GM23248 (cell line): Measurements from ENCODE around the gene STX18. TPM values are rescaled to one million over a fixed set of nuclear protein-coding genes. Genes with fewer than 3 reads are reported as not detected.
A peak's percentile ranks its signal among the peaks of the same experiment; 100 is the strongest.

Source experiments
- DNase-seq: peaks from one replicate; pipeline ENCODE4 v3.0.0-alpha.2; 2015
- H2AFZ ChIP-seq: fragments of 200-600 bp; sonication (generic); 2 replicates; pipeline ENCODE4 v1.6.1; 2016; ENCODE audit warnings: antibody characterized with exemption
- H3F3A ChIP-seq: fragments of 200-600 bp; sonication (generic); 2 replicates; pipeline ENCODE4 v1.6.1; 2016; ENCODE audit warnings: mild to moderate bottlenecking, antibody characterized with exemption, mixed run types; ENCODE audit not compliant: insufficient read depth
- H3K27ac ChIP-seq: fragments of 200-600 bp; sonication (generic); 2 replicates; pipeline ENCODE4 v1.5.1; 2016; ENCODE audit warnings: mild to moderate bottlenecking
- H3K27me3 ChIP-seq: fragments of 200-600 bp; sonication (generic); replicated peaks from 2 replicates; pipeline ENCODE4 v1.6.1; 2016; ENCODE audit warnings: mild to moderate bottlenecking; ENCODE audit not compliant: insufficient read depth
- H3K36me3 ChIP-seq: fragments of 200-600 bp; sonication (generic); 2 replicates; pipeline ENCODE4 v1.6.1; 2016; ENCODE audit warnings: low read depth, mild to moderate bottlenecking
- H3K4me1 ChIP-seq: fragments of 200-600 bp; sonication (generic); 2 replicates; pipeline ENCODE4 v1.6.1; 2016; ENCODE audit warnings: mild to moderate bottlenecking; ENCODE audit not compliant: insufficient read depth
- H3K4me2 ChIP-seq: fragments of 200-600 bp; sonication (generic); one replicate; pipeline ENCODE4 v1.6.1; 2016; ENCODE audit warnings: mild to moderate bottlenecking; ENCODE audit not compliant: unreplicated experiment
- H3K4me3 ChIP-seq: fragments of 200-600 bp; sonication (generic); 2 replicates; pipeline ENCODE4 v1.5.1; 2016; ENCODE audit warnings: mild to moderate bottlenecking
- H3K79me2 ChIP-seq: fragments of 200-600 bp; sonication (generic); 2 replicates; pipeline ENCODE4 v1.6.1; 2016; ENCODE audit warnings: mild to moderate bottlenecking; ENCODE audit not compliant: insufficient read depth
- H3K9ac ChIP-seq: fragments of 200-600 bp; sonication (generic); 2 replicates; pipeline ENCODE4 v1.6.1; 2016; ENCODE audit warnings: mild to moderate bottlenecking
- H3K9me2 ChIP-seq: fragments of 200-600 bp; sonication (generic); 2 replicates; pipeline ENCODE4 v1.6.1; 2016; ENCODE audit warnings: mixed run types, mild to moderate bottlenecking, moderate library complexity; ENCODE audit not compliant: insufficient read depth
- H3K9me3 ChIP-seq: fragments of 200-600 bp; sonication (generic); one replicate; pipeline ENCODE4 v1.6.1; 2017; ENCODE audit warnings: low read depth
- H4K20me1 ChIP-seq: fragments of 200-600 bp; sonication (generic); 2 replicates; pipeline ENCODE4 v1.6.0; 2016; ENCODE audit not compliant: insufficient read depth
- EZH2 ChIP-seq: fragments of 200-600 bp; sonication (generic); IDR thresholded peaks from 2 replicates; pipeline ENCODE4 v1.6.1; 2018; ENCODE audit warnings: antibody characterized with exemption, mild to moderate bottlenecking; ENCODE audit not compliant: insufficient read depth, poor library complexity, severe bottlenecking
- EZH2phosphoT487 ChIP-seq: fragments of 200-600 bp; sonication (generic); IDR thresholded peaks from 2 replicates; pipeline ENCODE4 v1.6.1; 2018; ENCODE audit warnings: antibody characterized with exemption, moderate library complexity, mild to moderate bottlenecking, low read depth; ENCODE audit not compliant: insufficient read depth
- WGBS, 2 experiments: methylation state at CpG; one replicate each; pipeline ENCODE4 v1.1.6; 2015 to 2017; ENCODE audit warnings: low lambda C conversion rate in 2 of 2, low coverage in 1 of 2; ENCODE audit errors: missing lambda C conversion rate in 2 of 2; 5-methylcytosine and 5-hydroxymethylcytosine counted together
- in situ Hi-C: fragments of 300-500 bp; cut with MboI; formaldehyde crosslinking; loops from 2 replicates; pipeline ENCODE4 v1.15.0; 2020
- polyA plus RNA-seq: library from polyadenylated mRNA; unstranded; fragments of >200 nt; fragmentation: Nextera tagmentation; extraction: Ambion mirVana; gene quantifications from 2 replicates; pipeline ENCODE4 v1.2.1, GENCODE V29; 2016
- total RNA-seq: library from RNA; depleted of rRNA; stranded (reverse); fragments of >200 nt; shearing (Covaris generic); gene quantifications from 2 replicates; pipeline ENCODE4 v1.2.3, GENCODE V29; 2014

The STX18 gene
- total and polyA plus RNA-seq, 2 experiments from 2014 or later = 39.2 to 42.6 TPM

DNA sequence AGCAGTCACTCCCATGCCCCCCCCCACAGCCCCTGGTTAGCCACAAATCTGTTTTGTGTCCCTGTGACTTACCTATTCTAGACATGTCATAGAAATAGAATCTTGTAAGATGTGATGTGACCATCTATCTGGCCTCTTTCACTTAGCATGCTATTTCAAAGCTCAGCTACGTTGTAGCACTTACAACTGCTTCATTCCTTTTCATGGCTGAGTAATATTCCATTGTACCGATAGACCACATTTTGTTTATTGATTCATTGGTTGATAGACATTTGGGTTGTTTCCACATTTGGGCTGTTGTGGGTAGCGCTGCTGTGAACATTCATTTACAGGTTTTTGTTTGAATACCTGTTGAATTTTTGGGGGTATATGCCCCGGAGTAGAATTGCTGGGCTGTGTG is 143.4 kb downstream of the STX18 start:
- Histone ChIP-seq H3K36me3 (no peaks in the 10 kb centered on the region), H3K27ac (no peak overlapping the region), H3K4me1 (no peaks in the 10 kb centered on the region), H3F3A (no peaks in the 10 kb centered on the region), H3K9me3 (no peaks in the 10 kb centered on the region), H3K4me3 (no peak overlapping the region), H3K27me3 (peaks cover 60% of the 10 kb centered on the region), H2AFZ (no peak overlapping the region), H3K9ac (no peak overlapping the region), H3K79me2 (no peaks in the 10 kb centered on the region), H3K4me2 (no peak overlapping the region), H4K20me1 (no peaks in the 10 kb centered on the region), H3K9me2 (no peaks in the 10 kb centered on the region)
- TF ChIP-seq EZH2phosphoT487 = no peak
- TF ChIP-seq EZH2 = no peak
- in situ Hi-C loops = no loop called here
- no peak for DNase-seq
- WGBS, 2 experiments = 49 to 52% methylated on average over 4 of the region's 4 CpGs

DNA sequence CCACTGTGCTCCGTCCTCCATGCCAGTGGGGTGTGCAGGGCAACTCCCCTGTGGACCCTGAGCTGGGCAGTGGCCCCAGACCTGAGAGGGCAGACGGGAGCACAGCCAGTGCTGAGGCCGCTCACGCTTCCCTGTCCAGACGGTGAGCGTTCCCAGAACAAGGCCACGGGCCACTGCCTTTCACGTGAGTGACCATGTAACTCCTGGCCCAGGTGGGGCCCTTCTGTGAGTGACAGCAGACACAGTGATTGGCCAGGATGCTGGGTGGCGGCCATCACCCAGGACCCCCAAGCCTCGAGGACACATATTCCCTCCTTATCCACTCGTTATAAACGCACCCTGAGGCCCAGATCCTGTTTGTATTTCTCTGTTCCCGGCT is 144.4 kb downstream of the STX18 start:
- H3K4me1 ChIP-seq = no peaks in the 10 kb centered on the region
- no peaks in the 10 kb centered on the region for H3F3A ChIP-seq
- H3K9me2 ChIP-seq = no peaks in the 10 kb centered on the region
- in situ Hi-C loops = no loop called here
- H3K9me3 ChIP-seq = no peaks in the 10 kb centered on the region
- H3K27ac ChIP-seq = no peak overlapping the region
- H3K27me3 ChIP-seq = peaks cover 60% of the 10 kb centered on the region
- no peaks in the 10 kb centered on the region for H4K20me1 ChIP-seq
- H3K9ac ChIP-seq = no peak overlapping the region
- no peak overlapping the region for H3K4me3 ChIP-seq
- DNase-seq = no peak
- H3K36me3 ChIP-seq = no peaks in the 10 kb centered on the region
- TF ChIP-seq EZH2 (no peak), EZH2phosphoT487 (no peak)
- no peak overlapping the region for H2AFZ ChIP-seq
- 77 to 81% methylated on average over 13 of the region's 13 CpGs for WGBS, 2 experiments
- no peaks in the 10 kb centered on the region for H3K79me2 ChIP-seq
- no peak overlapping the region for H3K4me2 ChIP-seq

DNA sequence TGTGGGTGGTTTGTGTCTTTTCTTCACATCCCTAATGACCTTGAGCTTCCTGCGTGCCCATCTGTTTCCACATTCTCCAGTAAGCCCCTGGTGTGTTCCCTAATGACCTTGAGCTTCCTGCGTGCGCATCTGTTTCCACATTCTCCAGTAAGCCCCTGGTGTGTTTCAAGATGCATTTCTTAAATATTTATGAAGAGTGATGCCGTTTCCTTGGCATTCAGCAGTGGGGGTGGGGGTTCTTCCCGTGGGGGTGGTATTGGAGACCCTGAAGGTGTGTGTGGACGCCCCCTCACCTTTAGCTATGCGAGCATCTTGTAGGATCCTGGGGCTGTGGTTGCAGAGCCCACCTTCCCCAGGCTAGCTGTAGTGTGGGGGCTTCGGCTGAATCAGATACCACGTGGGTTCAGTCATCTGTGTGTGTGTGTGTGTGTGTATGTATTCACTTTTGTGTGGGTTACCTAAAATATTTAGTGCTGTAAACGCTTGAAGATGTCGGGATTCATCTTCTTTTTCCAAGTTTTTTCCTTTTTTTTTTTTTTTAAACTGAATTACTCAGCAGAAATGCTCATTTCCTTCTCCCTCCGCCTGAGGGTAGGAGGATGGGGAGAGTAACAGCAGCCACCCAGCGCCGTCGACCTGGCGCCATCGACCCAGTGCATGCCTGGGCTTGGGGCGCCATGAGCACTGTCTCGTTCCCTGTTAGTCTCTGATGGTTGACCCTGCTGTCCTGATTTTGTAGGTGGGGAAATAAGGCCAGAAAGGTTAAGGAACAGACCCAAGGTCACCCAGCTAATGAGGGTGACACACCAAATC is 145.0 kb downstream of the STX18 start:
- H3K79me2 ChIP-seq = no peaks in the 10 kb centered on the region
- in situ Hi-C loops = no loop called here
- H3K9me3 ChIP-seq = no peaks in the 10 kb centered on the region
- H3F3A ChIP-seq = no peaks in the 10 kb centered on the region
- no peak for TF ChIP-seq EZH2
- TF ChIP-seq EZH2phosphoT487 = no peak
- peaks cover 62% of the 10 kb centered on the region for H3K27me3 ChIP-seq
- no peaks in the 10 kb centered on the region for H3K4me1 ChIP-seq
- H3K36me3 ChIP-seq = no peaks in the 10 kb centered on the region
- H3K9ac ChIP-seq = no peak overlapping the region
- 47 to 51% methylated on average over 18 to 19 of the region's 19 CpGs for WGBS, 2 experiments
- H3K4me2 ChIP-seq = no peak overlapping the region
- H3K4me3 ChIP-seq = no peak overlapping the region
- DNase-seq = no peak
- no peaks in the 10 kb centered on the region for H4K20me1 ChIP-seq
- H3K27ac ChIP-seq = no peak overlapping the region
- H3K9me2 ChIP-seq = no peaks in the 10 kb centered on the region
- no peak overlapping the region for H2AFZ ChIP-seq

DNA sequence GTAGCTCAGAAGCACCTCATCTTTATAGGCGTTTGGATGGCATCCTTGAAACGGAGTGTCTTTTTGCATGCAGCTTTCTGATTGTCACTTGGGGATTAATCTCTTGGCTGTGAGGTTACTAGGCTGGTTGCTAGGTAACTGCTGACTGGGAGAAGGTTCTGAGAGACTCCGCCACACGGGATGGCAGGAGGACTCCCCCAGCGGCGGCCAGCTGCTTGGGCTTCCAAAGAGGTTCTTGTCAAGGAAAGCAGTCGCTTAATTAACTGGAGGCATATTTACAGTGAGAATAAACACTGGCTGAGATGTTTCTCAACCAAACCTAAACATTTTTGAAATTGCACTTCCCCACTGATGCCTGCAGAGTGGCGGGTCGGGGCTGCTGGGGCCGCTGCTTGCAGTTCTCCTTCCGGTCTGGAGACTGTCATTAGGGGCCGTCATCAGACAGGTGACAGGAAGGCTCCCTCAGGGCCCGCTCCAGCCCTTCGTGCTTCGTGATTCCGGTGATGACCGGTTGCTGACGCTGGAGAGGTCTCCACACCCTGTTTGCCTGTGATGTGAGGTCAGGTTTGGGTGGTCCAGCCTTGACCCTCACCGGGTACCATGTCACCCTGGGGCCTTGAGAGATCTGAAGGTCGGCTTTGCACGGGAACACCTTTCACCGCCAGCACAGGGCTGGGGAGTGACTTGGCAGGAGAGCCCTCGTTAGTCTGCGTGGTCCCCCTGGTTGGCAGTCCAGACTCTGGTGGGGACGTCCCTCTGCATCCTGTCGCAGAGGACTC is 145.8 kb downstream of the STX18 start:
- Histone ChIP-seq H3K79me2 (no peaks in the 10 kb centered on the region), H2AFZ (no peak overlapping the region), H3K27me3 (peaks cover 58% of the 10 kb centered on the region), H3K4me2 (no peak overlapping the region), H3K9me3 (no peaks in the 10 kb centered on the region), H4K20me1 (no peaks in the 10 kb centered on the region), H3F3A (no peaks in the 10 kb centered on the region), H3K9me2 (no peaks in the 10 kb centered on the region), H3K9ac (no peak overlapping the region), H3K4me1 (no peaks in the 10 kb centered on the region), H3K36me3 (no peaks in the 10 kb centered on the region), H3K27ac (no peak overlapping the region), H3K4me3 (no peak overlapping the region)
- TF ChIP-seq EZH2phosphoT487 (no peak), EZH2 (peak; percentile 40)
- in situ Hi-C loops = no loop called here
- 23 to 27% methylated on average over 26 of the region's 26 CpGs for WGBS, 2 experiments
- peak; percentile 48 for DNase-seq
